Thymus (tissue), 11 donors: ENCODE measurements around the gene SH2B2. TPM values are rescaled to one million over a fixed set of nuclear protein-coding genes. Genes with fewer than 3 reads are reported as not detected.
"Not testable (repeated sequence)": the region's sequence is repeated elsewhere in the genome, so short reads cannot be mapped to it uniquely, and the experiment has no call there.

Experiments used
- DNase-seq, 9 donors: peaks; one replicate each; pipeline ENCODE4 v3.0.0-alpha.2; 2013; ENCODE audit warnings: low spot score in 9 of 9, low read depth in 6 of 9, missing footprints in 1 of 9
- H3K27ac ChIP-seq, 2 donors: one replicate each; pipeline ENCODE4 v1.5.1; 2013; ENCODE audit warnings: control low read depth in 1 of 2, low read depth in 1 of 2, low read length in 1 of 2, mild to moderate bottlenecking in 1 of 2, moderate library complexity in 1 of 2
- H3K27me3 ChIP-seq, 2 donors: one replicate each; pipeline ENCODE4 v1.5.1; 2013; ENCODE audit warnings: low read length in 1 of 2; ENCODE audit not compliant: control insufficient read depth in 2 of 2, insufficient read depth in 1 of 2
- H3K36me3 ChIP-seq, 2 donors: one replicate each; pipeline ENCODE4 v1.5.1; 2013; ENCODE audit warnings: low read length in 1 of 2, mild to moderate bottlenecking in 1 of 2, moderate library complexity in 1 of 2; ENCODE audit not compliant: control insufficient read depth in 2 of 2, insufficient read depth in 2 of 2
- H3K4me1 ChIP-seq, 2 donors: one replicate each; pipeline ENCODE4 v1.5.1; 2013; ENCODE audit warnings: low read length in 2 of 2; ENCODE audit not compliant: control insufficient read depth in 2 of 2, insufficient read depth in 2 of 2
- H3K4me3 ChIP-seq, 2 donors: one replicate each; pipeline ENCODE4 v1.5.1; 2013; ENCODE audit warnings: low read length in 2 of 2, control low read depth in 1 of 2, mild to moderate bottlenecking in 1 of 2
- H3K9me3 ChIP-seq, 2 donors: one replicate each; pipeline ENCODE4 v1.5.1; 2013; ENCODE audit warnings: low read length in 1 of 2, mild to moderate bottlenecking in 1 of 2; ENCODE audit not compliant: control insufficient read depth in 2 of 2, insufficient read depth in 1 of 2
- WGBS: extraction: QIAGEN DNeasy Blood & Tissue Kit; methylation state at CpG from one replicate; pipeline ENCODE4 v1.1.7; 2013; 5-methylcytosine and 5-hydroxymethylcytosine counted together
- polyA plus RNA-seq: library from polyadenylated mRNA; stranded (reverse); fragments of 200-250 nt; gene quantifications from one replicate; pipeline ENCODE4 v1.2.3, GENCODE V29; 2013
- total RNA-seq: library from RNA; stranded (reverse); fragments of 120-200 nt; gene quantifications from one replicate; pipeline ENCODE4 v1.2.4, GENCODE V29; 2013
- donor health status: healthy.

SH2B2 gene
- total and polyA plus RNA-seq, 2 donors = 0.76 to 3.9 TPM

DNA sequence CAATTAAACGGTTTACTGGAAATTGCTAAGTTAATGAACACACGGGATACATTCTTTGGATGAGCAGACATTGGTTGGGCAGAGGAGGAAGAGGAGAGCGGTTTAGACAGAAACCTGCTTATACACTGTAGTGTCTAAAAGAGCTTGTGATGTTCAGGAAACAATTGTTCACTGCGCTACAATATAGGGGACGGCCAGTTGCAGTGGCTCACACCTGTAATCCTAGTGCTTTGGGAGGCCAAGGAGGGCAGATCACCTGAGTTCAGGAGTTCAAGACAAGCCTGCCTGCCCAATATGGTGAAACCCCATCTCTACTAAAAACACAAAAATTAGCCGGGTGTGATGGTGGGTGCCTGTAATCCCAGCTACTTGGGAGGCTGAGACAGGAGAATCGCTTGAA is 48.9 kb downstream of the SH2B2 start:
- WGBS = 96% methylated on average over 7 of the region's 7 CpGs
- DNase-seq = not testable (repeated sequence)

DNA sequence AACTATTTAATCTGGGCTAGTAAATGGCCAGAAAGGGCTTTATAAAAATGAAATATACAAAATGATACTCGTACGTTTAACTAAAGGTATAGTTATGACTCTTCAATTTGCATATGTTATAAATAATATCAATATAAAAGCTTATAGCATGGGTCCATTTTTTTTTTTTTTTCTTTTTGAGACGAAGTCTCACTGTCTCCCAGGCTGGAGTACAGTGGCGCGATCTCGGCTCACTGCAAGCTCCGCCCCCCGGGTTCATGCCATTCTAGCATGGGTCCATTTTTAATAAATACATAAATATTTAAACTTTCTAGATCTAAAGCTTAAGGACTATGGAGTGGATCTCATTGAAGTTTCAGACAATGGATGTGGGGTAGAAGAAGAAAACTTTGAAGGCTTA is 50.3 kb downstream of the SH2B2 start:
- not testable (repeated sequence) for H3K27ac ChIP-seq, H3K36me3 ChIP-seq, H3K27me3 ChIP-seq, H3K9me3 ChIP-seq, DNase-seq, H3K4me3 ChIP-seq, H3K4me1 ChIP-seq
- WGBS = 73% methylated on average over 3 of the region's 8 CpGs

More for the DNA sequence above, 48.9 kb downstream of the SH2B2 start:
- H3K4me1 ChIP-seq, H3K27me3 ChIP-seq, H3K9me3 ChIP-seq, H3K27ac ChIP-seq, H3K4me3 ChIP-seq, H3K36me3 ChIP-seq: not testable (repeated sequence)

DNA sequence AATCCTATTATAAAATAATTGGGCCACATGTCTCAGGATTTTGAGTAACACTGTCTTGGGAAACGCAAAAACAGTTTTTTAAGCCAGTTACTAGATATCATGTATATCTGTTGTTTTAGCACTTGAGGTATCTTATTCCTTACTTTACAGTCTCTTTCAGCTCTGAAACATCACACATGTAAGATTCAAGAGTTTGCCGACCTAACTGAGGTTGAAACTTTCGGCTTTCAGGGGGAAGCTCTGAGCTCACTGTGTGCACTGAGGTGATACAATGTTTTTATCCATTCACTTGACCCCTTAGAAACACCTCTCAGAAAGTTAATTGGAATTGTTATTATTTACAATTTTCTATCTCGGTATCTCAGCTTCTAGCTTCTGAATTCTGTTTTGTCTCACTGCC is 50.8 kb downstream of the SH2B2 start:
- H3K27ac ChIP-seq, DNase-seq, H3K36me3 ChIP-seq, H3K4me1 ChIP-seq, H3K4me3 ChIP-seq, H3K9me3 ChIP-seq, H3K27me3 ChIP-seq: not testable (repeated sequence)
- 97% methylated on average over 4 of the region's 4 CpGs for WGBS

DNA sequence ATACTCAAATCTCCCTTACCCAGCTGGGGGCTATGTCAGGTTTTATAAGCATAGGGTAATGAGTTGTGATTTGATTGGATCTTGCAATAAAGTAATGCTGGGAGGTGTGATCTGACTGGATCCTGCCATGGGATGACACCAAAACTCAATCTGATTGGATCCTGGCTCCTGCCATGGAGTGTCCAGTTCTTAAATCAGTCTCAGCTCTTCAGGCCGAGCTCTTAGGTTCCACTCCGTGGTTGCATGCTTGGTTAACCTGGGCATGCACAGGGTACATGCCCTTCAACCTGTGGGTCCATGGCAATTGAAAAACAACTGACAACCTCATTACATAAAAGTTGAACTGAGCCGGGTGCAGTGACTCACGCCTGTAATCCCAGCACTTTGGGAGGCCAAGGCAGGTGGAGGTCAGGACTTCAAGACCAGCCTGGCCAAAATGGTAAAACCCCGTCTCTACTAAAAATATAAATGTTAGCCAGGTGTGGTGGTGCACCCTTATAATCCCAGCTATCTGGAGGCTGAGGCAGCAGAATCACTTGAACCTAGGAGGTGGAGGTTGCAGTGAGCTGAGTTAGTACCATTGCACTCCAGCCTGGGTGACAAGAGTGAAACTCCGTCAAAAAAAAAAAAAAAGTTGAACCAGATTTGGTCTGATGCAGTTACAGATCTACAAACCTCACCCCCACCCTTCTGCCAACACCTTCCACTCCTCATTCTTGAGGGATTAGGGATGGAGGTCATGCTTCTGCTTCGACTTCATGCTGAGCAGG is 54.1 kb downstream of the SH2B2 start:
- DNase-seq, H3K4me3 ChIP-seq, H3K9me3 ChIP-seq, H3K36me3 ChIP-seq, H3K4me1 ChIP-seq, H3K27me3 ChIP-seq, H3K27ac ChIP-seq: not testable (repeated sequence)
- 96% methylated on average over 5 of the region's 7 CpGs for WGBS

DNA sequence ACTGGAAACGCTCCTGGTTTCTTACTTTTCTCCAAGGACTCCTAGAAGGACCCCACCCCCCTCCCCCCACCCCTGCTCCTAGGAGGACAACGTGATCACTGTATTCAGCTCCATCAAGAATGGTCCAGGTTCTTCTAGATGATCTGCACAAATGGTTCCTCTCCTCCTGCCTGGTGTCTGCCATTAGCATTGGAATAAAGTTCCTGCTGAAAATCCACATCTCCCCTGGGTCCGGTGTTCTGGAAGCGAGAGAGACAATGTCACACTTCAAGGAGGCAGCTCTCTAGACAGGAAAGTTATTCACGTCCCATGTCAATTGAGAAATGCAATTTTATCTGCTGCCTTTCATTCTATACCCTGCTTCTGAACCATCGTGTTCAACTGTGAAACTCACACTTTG is 60.3 kb downstream of the SH2B2 start:
- WGBS = 94% methylated on average over 2 of the region's 6 CpGs

DNA sequence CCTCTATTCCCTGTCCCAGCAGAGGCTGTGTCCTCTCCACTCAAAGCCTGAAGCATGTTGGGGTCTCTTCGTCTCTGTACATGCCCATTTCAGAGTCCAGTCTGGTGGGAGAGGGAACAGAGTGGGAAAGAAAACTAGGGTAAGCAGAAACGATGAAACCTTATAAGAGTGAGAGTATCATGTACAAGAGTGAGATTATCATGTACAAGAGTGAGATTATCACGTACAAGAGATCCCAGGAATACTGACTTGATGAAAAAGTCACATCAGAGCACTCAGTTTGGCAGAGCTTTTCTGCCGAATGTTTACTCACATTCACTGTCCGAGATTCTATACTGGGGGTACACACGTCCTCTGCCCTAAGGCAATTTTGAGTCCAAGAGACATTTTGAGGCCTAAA is 69.7 kb downstream of the SH2B2 start, which contains the start of gene SPDYE6:
SPDYE6 (minus strand) TSS at position 101 of the 400 bp plus-strand sequence. CDS start 421 bp downstream, outside the sequence.
- not testable (repeated sequence) for H3K27ac ChIP-seq, H3K4me1 ChIP-seq, H3K9me3 ChIP-seq, H3K4me3 ChIP-seq, DNase-seq, H3K36me3 ChIP-seq, H3K27me3 ChIP-seq
- WGBS = no CpG with 5 or more reads among the region's 6 CpGs

More for the DNA sequence above, 60.3 kb downstream of the SH2B2 start:
- H3K36me3 ChIP-seq, DNase-seq, H3K27ac ChIP-seq, H3K4me3 ChIP-seq, H3K4me1 ChIP-seq, H3K9me3 ChIP-seq, H3K27me3 ChIP-seq: not testable (repeated sequence)

DNA sequence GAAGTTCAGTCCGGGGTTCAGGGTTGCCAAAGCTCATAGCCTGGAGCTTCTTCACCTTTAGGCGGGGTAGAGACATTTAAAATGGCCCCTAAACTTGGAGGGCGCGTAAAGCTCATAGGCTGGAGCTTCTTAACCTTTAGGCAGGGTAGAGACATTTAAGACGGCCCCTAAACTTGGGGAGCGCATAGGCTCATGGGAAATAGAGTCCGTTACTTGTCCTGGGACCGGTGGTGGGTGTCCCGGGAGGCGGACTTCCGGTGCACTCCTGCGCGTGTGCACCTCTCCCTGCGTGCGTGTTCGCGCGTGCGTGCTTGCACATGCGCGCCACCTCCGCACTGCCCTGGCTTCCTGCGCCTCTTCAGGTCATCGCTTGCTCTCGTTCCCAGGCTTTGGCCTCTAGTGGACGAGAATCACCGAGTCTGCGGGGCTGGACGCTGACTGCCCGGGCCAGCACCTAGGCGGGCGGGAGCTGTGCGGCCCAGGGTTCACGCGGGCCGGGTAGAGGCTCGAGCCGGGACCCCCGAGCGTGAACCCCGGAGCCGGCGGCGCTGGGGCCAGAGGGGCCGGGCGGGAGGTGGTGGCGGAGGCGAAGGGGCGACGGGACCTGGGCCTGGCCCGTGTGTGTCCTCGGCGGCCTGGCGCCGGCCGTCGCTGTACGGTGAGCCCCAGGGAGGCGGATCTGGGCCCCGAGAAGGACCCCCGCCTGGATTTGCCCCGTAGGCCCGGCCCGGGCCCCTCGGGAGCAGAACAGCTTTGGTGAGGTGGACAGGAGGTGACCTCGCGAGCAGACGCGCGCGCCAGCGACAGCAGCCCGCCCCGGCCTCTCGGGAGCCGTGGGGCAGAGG is 77.1 kb downstream of the SH2B2 start:
- peak overlapping the region in 1 of 2 donors; percentile 3 for H3K27ac ChIP-seq
- H3K27me3 ChIP-seq, H3K4me1 ChIP-seq, H3K9me3 ChIP-seq, H3K36me3 ChIP-seq: not testable (repeated sequence)
- DNase-seq = peak; percentile 85 to 98 (median 95)
- under 1% methylated on average over 76 of the region's 76 CpGs for WGBS
- peak overlapping the region; percentile 58 to 63 for H3K4me3 ChIP-seq

DNA sequence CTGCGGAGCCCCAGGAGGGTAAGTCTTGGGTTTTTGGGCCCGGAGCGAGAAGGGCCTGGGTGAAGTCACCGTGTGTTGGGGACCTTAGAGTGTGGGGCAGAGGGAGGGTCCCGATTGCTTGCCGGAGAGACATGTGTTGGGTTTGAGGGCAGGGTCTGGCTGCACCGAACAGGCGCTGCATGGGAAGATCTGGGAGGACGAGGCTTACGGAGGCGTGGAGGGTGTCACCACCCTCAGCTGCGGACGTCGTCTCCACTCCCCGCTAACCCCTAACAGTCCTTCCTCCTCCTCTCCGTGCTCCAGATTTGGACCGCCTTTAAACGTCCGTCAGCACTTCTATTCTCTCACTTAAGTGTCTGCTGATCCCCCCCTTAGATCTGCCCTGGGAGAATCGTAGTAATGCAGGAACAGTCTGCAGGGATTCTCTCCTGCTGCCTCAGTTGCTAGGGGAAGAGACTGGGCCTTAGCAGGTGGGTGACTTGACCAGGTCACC is 77.8 kb downstream of the SH2B2 start:
- H3K4me1 ChIP-seq, H3K27ac ChIP-seq, DNase-seq, H3K9me3 ChIP-seq, H3K27me3 ChIP-seq, H3K36me3 ChIP-seq: not testable (repeated sequence)
- peak overlapping the region; percentile 58 to 63 for H3K4me3 ChIP-seq
- 1% methylated on average over 19 of the region's 20 CpGs for WGBS

DNA sequence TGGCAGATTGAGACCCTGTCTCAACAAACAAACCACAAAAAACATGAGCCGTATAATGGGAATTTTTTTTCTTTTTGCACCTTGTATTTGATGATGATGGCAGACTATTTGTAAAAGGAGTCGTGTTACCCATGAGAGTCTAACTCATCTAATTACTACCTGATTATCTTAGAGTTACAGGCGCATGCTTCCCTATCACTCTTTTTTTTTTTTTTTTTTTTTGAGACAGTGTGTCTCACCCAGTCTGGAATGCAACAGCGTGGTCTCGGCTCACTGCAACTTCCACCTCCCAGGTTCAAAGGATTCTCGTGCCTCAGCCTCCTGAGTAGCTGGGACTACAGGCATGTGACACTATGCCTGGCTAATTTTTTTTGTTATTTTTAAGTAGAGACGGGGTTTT is 78.7 kb downstream of the SH2B2 start:
- H3K36me3 ChIP-seq, H3K27ac ChIP-seq, H3K9me3 ChIP-seq, H3K27me3 ChIP-seq, DNase-seq, H3K4me1 ChIP-seq, H3K4me3 ChIP-seq: not testable (repeated sequence)
- 90% methylated on average over 7 of the region's 7 CpGs for WGBS
